Suprapubic skin (tissue), 4 donors: ENCODE measurements around the gene HDAC11. TPM values are rescaled to one million over a fixed set of nuclear protein-coding genes. Genes with fewer than 3 reads are reported as not detected.
A peak's percentile ranks its signal among the peaks of the same experiment; 100 is the strongest.

Experiments
- DNase-seq, 2 donors: peaks; one replicate each; pipeline ENCODE4 v3.0.0-alpha.2; 2019; ENCODE audit warnings: low spot score in 2 of 2
- H3K27ac ChIP-seq: fragments of 200-600 bp; sonication (generic); one replicate; pipeline ENCODE4 v1.5.1; 2019
- H3K27me3 ChIP-seq: fragments of 200-600 bp; sonication (generic); one replicate; pipeline ENCODE4 v1.5.1; 2019
- H3K36me3 ChIP-seq: fragments of 200-600 bp; sonication (generic); one replicate; pipeline ENCODE4 v1.5.1; 2019
- H3K4me1 ChIP-seq: fragments of 200-600 bp; sonication (generic); one replicate; pipeline ENCODE4 v1.5.1; 2019
- H3K4me3 ChIP-seq: fragments of 200-600 bp; sonication (generic); one replicate; pipeline ENCODE4 v1.5.1; 2019; ENCODE audit warnings: mild to moderate bottlenecking
- H3K9me3 ChIP-seq: fragments of 200-600 bp; sonication (generic); one replicate; pipeline ENCODE4 v1.5.1; 2019
- CTCF ChIP-seq, 2 donors: fragments of 200-600 bp in 1 of 2; fragments of 450-650 bp in 1 of 2; sonication (generic) in 1 of 2; IDR thresholded peaks; one replicate each; pipeline ENCODE4 v1.5.1; 2016 to 2019; ENCODE audit warnings: antibody characterized with exemption in 2 of 2, mild to moderate bottlenecking in 1 of 2, moderate library complexity in 1 of 2
- EP300 ChIP-seq: sonication (generic); formaldehyde crosslinking; IDR thresholded peaks from one replicate; pipeline ENCODE4 v1.6.1; 2017; ENCODE audit warnings: antibody characterized with exemption
- POLR2A ChIP-seq, 2 donors: fragments of 450-650 bp; IDR thresholded peaks; one replicate each; pipeline ENCODE4 v1.6.1; 2017; ENCODE audit warnings: antibody characterized with exemption in 2 of 2, mild to moderate bottlenecking in 2 of 2, moderate library complexity in 2 of 2
- POLR2AphosphoS5 ChIP-seq, 3 donors: sonication (generic); formaldehyde crosslinking; IDR thresholded peaks; one replicate each; pipeline ENCODE4 v1.6.1; 2017; ENCODE audit warnings: antibody characterized with exemption in 3 of 3
- WGBS: methylation state at CpG from one replicate; pipeline ENCODE4 v1.1.5; 2018; 5-methylcytosine and 5-hydroxymethylcytosine counted together
- total RNA-seq, 4 donors: library from RNA; depleted of rRNA; stranded (reverse); fragments of >200 nt; gene quantifications; one replicate each; pipeline ENCODE4 v1.1.0, GENCODE V29; 2016

HDAC11 gene
- total RNA-seq, 4 donors from 2014 or later, result 16.7 to 28.3 (median 27.5) TPM

- peaks cover 17% of the 10 kb centered on the region for H3K4me1 ChIP-seq
Observed at GRCh38 chr3:13500133-13500885, 20.2 kb downstream of the HDAC11 start.

GRCh38 chr3:13501056-13501455, 20.9 kb downstream of the HDAC11 start:
- TF ChIP-seq POLR2A (IDR thresholded peaks at IDR 0.05), result no peak
- TF ChIP-seq CTCF (IDR thresholded peaks at IDR 0.05), result no peak
- TF ChIP-seq POLR2AphosphoS5 (IDR thresholded peaks at IDR 0.05), result no peak
- no peak for TF ChIP-seq EP300
- Histone ChIP-seq H3K27me3 (no peaks in the 10 kb centered on the region), H3K4me3 (no peak overlapping the region), H3K9me3 (no peaks in the 10 kb centered on the region), H3K4me1 (peaks cover 14% of the 10 kb centered on the region), H3K36me3 (peaks cover 14% of the 10 kb centered on the region), H3K27ac (no peak overlapping the region)
- WGBS, result 54% methylated on average over 4 of the region's 4 CpGs
- peak in 1 of 2 donors; percentile 55 for DNase-seq

More at GRCh38 chr3:13500133-13500885, 20.2 kb downstream of the HDAC11 start:
- peak in 1 of 2 donors; percentile 49 for DNase-seq
- no peaks in the 10 kb centered on the region for H3K9me3 ChIP-seq
- H3K27me3 ChIP-seq, result no peaks in the 10 kb centered on the region
- TF ChIP-seq CTCF (IDR thresholded peaks at IDR 0.05), result peak in 1 of 2 donors; percentile 21
- TF ChIP-seq POLR2A (IDR thresholded peaks at IDR 0.05), result no peak
- WGBS, result 94% methylated on average over 9 of the region's 15 CpGs
- no peak overlapping the region for H3K4me3 ChIP-seq
- H3K27ac ChIP-seq, result no peak overlapping the region
- H3K36me3 ChIP-seq, result peaks cover 14% of the 10 kb centered on the region

- peak in 1 of 2 donors; percentile 55 for DNase-seq
- no peak for TF ChIP-seq POLR2AphosphoS5 (IDR thresholded peaks at IDR 0.05)
- TF ChIP-seq POLR2A (IDR thresholded peaks at IDR 0.05), result no peak
- no peak for TF ChIP-seq CTCF (IDR thresholded peaks at IDR 0.05)
- TF ChIP-seq EP300, result no peak
- Histone ChIP-seq H3K36me3 (peaks cover 14% of the 10 kb centered on the region), H3K4me3 (no peak overlapping the region), H3K27me3 (no peaks in the 10 kb centered on the region), H3K9me3 (no peaks in the 10 kb centered on the region), H3K4me1 (peaks cover 9% of the 10 kb centered on the region), H3K27ac (no peak overlapping the region)
- 100% methylated on average over 3 of the region's 4 CpGs for WGBS
Observed at GRCh38 chr3:13501521-13501920, 21.4 kb downstream of the HDAC11 start.

- Histone ChIP-seq H3K27me3 (no peaks in the 10 kb centered on the region), H3K27ac (no peak overlapping the region), H3K36me3 (peaks cover 14% of the 10 kb centered on the region), H3K4me3 (no peak overlapping the region), H3K4me1 (peaks cover 5% of the 10 kb centered on the region), H3K9me3 (no peaks in the 10 kb centered on the region)
- DNase-seq, result peak in 1 of 2 donors; percentile 49
- 96% methylated on average over 12 of the region's 18 CpGs for WGBS
- TF ChIP-seq POLR2AphosphoS5 (IDR thresholded peaks at IDR 0.05), result no peak
- TF ChIP-seq POLR2A (IDR thresholded peaks at IDR 0.05), result no peak
- TF ChIP-seq EP300, result no peak
- no peak for TF ChIP-seq CTCF (IDR thresholded peaks at IDR 0.05)
Observed at GRCh38 chr3:13501958-13502790, 22.1 kb downstream of the HDAC11 start.

- WGBS, result 96% methylated on average over 5 of the region's 8 CpGs
- H3K4me3 ChIP-seq, result no peak overlapping the region
- TF ChIP-seq CTCF (IDR thresholded peaks at IDR 0.05) (no peak), EP300 (no peak)
- H3K27ac ChIP-seq, result no peak overlapping the region
- H3K4me1 ChIP-seq, result peaks cover 10% of the 10 kb centered on the region
- H3K9me3 ChIP-seq, result no peaks in the 10 kb centered on the region
- peak in 1 of 2 donors; percentile 48 for DNase-seq
- peaks cover 14% of the 10 kb centered on the region for H3K36me3 ChIP-seq
- H3K27me3 ChIP-seq, result no peaks in the 10 kb centered on the region
Observed at GRCh38 chr3:13502791-13503060, 22.6 kb downstream of the HDAC11 start.
